ENCODE data around the gene CPNE4. TPM values are rescaled to one million over a fixed set of nuclear protein-coding genes. Genes with fewer than 3 reads are reported as not detected.

CPNE4 gene
- polyA plus RNA-seq, 3 donors, result 0.34 to 0.82 (median 0.62) TPM

DNA sequence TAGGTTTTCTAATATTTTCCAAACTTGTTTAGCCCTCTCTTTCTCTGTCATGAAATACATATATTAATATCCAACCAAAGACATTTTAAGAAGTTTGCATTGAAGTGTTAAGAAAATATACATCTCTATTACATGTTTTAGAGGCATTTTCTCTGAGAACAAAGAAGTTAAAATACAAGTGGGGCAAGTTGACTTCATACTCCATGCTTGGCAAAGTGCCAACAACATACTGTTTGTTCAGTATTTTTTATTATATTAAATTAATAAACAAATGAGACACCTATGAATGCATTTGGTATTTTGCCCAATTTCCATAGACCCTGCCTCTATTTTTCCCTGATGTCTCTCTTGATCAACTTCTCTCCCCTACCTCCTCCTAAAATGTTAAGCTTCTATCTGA lies 299.3 kb downstream of the CPNE4 start:
- DNase-seq, result no peak

DNA sequence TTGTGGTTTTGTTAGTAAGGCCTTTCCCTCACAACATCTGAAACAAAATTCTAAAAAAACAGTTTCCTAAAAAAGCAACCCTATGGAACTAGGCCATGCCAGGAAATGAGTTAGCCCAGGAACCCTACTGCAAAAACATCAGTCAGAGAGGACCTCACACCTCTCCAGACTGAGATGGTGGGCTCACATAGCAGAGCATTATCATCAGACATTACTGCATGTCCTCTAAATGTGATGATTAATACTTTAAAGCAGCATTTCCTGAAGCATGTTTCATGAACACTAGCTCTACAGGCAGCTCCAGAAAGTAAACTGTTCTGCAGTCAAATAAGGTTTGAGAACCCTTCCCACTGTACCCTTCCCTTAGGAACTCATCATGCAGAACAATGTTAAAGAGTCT lies 299.7 kb downstream of the CPNE4 start:
- DNase-seq, result no peak

DNA sequence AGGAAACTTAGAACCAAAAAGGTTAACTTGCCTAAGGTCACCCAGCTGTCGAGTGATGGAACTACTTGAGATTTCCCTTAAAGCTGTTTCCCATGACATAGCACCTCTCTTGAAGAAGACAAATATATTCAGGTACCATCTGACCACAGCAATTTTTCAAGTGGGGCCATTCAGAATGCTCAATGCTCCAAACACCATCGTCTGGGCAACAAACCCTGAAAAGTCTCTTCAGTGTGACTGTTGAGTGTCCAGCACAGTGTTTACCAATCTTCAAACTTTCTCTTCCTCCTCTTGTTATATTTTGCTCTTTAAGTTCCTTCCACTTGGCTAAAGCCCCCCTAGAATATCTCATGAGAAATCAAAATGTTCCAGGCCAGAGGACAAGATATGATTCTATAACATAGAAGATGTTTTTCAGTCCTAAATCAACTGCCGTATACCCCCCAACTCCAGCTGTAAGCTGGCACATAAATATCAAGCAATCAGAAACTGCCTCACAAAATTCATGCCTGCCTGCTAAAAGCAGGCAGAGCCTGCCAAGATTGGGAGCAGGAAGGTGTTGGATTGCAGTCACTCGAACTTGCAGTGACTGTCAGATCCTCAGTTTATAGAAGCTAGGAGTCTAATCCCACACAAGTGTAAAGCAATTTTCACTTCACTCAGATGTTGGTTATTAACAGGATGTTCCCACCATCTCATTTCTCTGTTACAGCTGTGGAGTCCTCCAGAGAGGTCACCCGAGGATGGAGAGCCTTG lies 301.6 kb downstream of the CPNE4 start:
- no peak for DNase-seq

DNA sequence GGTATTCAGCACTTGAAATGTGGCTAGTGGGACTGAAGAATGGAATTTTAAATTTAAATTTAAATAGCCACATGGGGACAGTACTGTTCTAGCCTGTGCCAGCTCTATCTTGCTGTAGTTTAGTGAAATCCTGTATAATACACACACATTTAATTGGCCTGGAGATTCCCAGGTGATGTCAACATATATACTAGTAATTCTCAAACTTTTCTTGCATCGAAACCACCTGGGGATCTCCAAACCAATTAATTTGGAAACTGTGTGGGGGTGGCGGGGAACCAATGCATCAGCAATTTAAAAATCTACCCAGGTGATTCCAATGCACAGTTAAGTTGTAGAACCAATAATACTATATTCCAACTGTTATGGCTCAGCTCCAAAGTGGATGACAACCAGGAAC lies 303.1 kb downstream of the CPNE4 start:
- no peak for DNase-seq

DNA sequence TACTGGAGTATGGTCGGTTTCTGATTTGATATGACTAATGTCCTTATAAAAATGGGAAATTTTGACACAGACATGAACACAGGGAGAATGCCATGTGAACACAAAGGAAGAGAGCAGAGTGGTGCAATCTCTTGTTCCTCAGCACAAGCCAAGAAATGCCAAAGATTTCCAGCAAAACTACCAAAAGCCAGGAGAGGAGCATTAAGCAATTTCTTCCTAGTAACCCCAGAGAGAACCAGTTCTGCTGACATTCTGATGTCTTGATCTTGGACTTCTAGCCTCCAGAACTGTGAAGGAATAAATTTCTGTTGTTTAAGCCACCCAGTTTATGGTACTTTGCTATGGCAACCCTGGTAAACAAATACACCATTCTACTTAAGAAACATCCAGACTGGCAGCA lies 304.2 kb downstream of the CPNE4 start:
- DNase-seq, result no peak

DNA sequence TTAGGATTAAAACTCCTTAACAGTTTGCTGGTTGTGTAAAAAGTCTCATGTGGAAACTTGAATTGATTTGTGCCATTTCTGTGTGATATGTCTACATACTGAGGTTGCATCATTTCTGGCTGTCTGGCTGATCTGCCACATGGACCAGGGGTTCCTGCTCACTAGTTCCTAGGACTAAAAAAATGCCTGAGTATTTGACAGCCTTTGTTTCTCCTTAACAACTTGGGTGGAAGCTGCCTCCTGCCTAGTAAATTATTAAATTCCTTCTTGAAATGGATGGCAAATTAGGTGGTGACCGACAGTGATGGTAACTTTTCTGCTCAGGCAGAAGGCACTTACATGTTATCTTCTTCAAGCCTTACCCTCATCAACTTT lies 305.2 kb downstream of the CPNE4 start:
- no peak for DNase-seq

DNA sequence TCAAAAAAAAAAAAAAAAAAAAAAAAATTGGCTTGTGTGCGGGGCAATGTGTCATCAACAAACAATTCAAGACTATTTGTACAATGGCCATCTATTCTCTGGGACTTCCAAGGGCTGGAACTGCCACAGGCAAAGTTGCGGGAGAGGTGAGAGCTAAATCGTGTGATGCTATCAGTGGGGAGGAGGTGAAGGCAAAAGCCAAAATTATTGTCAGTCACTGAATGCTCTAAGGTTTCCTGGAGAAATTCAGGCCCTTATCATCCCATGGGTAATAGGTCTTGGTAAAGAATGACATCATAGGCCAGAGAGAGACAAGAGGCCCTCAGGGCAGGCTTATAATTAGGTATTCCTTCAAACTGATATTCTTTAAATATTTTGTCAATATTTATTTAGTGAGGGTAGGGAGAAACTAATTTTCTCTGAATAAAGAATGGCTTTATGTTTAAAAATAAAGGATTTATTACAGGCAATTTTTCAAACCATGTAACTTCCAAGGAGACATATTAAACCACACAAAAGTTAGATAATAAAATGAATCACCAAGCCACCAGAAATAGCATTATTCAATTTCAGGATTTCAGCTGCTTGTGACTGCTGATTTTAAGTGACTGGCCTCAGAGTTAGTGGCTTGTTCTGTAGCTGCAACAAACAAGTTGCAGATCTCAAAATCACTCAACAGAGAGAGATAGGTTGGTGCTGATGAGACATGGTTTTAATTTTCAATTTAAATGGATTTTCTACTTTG lies 305.7 kb downstream of the CPNE4 start:
- no peak for DNase-seq

DNA sequence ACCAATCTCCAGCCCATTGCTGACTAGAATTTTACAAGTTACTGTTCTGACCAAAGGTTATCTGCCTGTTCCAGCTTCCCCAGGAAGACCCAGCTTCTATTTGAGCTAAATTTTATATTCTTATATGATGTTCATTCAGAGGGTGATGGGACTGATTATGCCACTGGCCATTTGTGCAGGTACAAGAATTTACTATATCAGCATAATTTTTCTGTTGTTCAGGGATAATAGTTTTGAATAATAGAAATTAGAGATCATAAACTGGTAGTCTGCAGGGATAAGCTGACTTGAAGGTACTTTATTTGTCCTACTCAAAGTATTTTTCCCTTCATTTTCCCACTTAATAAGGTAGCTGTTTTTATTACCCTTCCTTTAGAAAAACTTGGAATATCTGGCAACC lies 309.4 kb downstream of the CPNE4 start:
- DNase-seq, result no peak

DNA sequence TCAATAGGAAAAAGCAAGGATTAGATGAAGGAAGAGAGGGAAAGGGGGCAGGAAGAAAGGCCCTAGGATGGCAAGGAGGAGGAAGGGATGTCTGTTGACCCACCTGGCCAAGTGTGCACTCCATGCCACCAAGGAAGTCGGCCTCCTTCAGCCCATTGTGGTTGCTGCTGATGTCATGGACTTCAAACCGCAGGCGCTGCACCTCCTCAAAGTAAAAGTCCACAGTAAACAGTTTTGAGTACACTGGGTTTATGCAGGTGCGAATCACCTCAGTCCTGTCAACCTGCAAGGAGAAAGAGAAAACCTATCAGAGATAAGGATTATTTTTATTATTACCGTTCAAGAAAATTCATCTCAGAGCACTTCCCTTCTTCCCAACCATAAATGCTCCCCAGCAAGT lies 311.5 kb downstream of the CPNE4 start:
- no peak for DNase-seq

DNA sequence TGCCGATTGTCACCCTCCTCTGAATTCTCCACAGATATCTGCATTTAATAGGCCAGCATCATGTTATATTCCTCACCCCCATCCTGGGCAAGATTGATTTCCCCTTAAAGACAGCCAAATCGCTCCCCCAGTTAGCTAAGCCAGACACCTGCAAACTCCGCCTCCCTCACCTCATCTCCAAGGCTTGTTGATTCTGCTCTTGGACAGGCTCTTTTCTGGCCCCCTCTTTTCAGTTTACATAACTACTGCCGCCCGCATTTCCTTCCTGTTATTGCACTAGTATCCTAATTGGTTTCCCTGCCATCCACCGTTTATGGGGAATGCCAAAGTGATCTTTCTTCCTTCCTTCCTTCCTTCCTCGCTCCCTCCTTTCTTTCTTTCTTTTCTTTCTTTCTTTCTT lies 317.3 kb downstream of the CPNE4 start:
- DNase-seq, result no peak

DNA sequence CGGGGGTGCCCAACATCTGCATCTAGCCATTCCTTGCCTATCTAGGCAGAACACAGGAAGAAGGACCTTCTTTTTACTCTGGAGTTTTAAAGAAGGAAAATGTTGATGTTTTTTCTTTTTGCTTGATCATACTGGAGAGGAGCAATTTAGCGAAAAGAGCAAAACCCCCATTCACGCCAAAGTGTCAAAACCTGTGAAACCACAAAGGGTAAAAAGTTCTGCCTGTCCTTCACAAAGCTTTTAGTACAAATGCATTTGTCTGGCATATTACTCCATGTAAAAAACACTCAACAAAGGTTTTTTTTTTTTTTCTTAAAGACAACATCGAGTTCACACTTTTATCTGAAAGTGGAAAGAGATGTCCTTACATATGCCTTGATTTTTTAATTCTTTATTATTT lies 317.9 kb downstream of the CPNE4 start:
- DNase-seq, result no peak

DNA sequence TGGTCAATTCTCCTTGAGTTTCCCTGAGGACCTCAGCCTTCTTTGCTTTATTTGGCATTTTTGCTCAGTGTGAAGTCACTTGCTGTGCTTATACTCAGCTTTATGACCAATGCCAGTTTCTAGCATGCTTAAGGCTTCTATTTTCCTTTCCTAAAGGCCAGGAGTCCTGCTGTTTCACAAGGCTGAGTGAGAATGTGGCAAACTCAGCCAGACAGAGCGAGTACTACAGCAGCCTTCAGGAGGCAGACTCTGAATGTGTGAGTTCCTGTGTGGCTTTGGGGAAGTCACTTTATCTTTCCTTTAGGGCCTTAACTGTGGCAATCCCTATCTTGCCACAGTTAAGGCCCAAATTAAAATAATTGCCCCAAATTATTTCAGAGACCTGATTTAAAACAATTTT lies 318.8 kb downstream of the CPNE4 start:
- no peak for DNase-seq

DNA sequence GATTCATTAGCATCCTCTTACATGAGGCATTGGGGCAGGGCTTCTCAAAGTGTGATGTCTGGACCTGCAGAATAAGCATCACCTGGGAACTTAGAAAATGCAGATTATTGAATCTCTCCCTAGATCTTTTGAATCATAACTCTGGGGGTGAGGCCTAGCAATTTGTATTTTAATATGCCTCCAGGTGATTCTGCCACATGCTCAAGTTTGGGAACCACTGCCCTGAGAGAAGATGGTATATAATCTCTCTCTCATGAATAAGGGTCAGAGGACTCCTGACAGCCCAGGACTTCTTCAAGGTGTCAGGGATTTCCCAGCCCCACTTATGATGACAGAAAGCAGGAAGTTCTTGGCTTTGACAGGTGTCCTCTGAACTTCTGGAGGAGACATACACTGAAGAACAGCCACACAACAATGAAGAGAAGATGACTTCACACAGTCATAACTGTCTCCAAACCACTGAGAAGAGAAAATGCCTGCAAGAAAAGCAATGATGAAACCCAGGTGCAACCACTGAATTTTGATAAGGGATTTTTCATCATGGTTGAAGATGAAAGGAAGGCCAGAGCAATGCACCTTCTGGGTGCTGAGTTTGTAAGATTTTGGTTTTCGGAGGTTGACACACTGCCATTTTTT lies 320.1 kb downstream of the CPNE4 start:
- no peak for DNase-seq

DNA sequence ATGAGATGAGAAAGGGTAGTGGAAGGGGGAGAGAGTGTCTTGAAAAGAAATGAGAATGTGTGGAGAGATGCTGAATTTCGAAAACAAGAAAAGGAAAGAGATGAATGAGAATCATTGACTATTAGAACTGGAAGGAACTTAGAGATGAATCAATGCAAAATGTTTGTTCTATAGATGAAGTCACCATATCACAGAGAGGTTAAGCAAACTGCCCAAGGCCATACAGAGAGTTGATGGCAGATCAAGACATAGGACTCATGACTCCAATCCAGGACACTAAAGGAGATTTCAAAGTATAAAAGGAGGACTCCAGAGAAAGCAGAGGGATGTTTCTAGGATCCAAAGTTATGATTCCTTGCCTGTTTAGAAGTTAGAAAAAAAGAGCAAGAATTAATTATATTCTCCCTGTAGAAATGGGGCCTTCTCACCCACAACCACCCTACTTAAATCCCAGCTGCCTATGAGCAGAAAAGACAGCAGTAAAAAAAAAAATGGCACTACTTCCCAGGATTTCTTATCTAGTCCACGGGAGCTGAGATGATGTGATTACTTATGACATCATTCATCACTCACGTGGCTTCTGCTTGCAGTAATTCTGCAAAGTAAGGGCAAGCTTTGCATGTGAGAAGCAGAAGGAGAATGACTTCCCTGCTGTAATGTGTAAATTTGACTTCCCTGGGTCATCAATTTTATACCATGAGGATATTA lies 321.2 kb downstream of the CPNE4 start:
- no peak for DNase-seq

DNA sequence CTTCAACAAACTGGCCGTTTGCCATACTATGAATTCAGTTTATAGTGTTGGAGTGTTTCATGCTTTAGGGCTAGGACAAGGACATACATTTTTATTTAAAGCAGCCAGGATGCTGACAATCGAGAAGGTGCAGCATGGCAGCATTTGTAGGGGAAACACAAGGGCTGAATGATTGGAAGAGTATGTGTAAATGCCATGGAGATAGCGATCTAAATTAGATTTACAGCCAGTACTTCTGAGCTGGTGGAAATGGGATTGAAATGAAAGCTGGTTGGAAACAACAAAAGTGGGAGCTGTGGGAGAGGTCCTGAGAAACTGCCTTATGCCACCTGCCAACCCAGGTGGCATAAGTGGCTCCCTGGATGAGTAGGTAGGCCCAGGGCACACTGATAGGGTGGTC lies 322.2 kb downstream of the CPNE4 start:
- DNase-seq, result no peak

DNA sequence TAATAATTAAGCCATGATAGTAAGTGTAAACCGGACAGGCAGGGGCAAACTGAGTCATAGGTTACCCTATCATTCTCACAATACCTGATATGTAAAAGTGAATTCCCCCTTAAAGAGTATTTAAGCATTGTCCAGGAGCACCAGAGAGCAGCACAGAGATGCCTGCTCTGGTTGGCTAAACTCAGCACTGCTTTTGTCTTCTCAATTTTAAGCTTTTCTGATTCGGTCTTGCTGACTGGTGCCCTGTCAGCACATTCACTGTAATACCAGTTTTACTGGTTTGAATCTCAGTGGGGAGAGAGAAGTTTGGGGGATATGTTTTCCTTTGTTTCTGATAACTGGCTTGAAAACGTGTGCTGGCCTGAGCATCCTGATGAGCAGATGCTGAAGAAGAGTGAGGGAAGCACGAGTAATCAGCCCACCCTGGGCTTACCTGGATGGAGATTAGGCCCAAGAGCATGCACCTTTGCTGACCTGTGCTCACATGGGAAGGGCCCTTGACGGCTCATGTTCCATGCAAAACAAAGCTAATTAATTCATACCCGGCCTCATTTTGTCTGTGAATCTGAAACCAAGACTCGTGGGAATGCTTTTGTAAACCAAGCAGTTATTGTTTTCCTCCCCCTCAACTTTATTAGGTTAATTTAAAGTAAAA lies 323.6 kb downstream of the CPNE4 start:
- no peak for DNase-seq

DNA sequence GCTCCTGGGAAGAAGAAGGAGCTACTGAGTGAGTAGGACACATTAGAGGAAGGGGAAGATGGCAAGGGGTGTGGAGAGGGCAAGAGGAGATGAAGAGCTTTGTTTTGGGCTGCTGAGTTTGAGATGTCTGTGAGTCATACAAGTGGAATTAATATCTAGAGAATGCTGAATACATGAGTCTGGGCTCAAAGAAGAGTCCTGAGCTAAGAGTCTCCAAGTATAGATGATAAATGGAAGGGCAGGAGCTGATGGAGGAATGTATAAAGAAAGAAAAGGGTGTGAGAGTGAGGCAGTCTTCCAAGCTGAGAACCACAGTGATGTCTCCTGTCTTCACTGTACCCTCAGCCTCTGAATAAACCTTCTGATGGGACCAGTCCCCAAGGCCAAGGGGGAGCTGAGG lies 326.6 kb downstream of the CPNE4 start:
- DNase-seq, result no peak

DNA sequence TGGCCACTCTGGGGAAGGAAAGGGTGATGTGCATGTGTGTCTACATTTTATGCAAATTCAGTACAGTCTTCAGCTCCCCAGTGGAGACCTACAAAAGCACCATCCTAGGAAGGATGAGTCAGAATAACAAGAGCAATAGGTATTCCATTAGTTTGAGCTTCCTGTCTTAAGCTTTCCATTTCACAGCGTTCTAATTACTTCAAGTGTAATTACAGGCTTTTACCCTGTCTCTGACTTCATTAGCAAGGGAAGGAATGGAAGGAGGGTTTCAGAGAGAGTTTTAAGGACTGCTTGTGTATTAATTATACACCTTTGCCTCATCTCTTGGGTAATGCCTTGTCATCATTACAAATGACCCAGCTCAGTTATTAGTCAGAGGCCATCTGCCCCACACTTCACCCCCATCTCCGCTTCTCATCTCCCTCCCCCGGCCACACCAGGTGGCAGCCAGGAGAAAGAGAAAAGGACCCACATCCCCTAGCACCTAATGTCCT lies 329.2 kb downstream of the CPNE4 start:
- no peak for DNase-seq

DNA sequence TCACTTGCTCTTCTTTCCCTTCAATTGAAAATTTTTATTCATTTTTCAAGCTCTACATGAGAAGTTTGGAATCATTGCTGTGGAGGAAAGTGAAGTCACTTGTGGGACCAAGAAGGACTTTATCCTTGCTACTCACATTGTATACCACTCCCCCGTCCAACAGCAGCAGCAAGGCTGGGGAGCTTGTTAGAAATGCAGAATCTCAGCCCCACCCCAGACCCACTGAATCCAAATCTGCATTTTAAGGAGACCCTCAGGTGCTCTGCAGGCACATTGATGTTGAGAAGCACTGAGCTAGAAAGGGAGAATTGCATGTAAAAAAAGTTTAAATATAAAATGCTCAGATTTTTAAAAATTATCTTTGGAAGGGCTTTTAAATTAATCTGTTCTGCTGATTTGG lies 329.7 kb downstream of the CPNE4 start:
- DNase-seq, result no peak

DNA sequence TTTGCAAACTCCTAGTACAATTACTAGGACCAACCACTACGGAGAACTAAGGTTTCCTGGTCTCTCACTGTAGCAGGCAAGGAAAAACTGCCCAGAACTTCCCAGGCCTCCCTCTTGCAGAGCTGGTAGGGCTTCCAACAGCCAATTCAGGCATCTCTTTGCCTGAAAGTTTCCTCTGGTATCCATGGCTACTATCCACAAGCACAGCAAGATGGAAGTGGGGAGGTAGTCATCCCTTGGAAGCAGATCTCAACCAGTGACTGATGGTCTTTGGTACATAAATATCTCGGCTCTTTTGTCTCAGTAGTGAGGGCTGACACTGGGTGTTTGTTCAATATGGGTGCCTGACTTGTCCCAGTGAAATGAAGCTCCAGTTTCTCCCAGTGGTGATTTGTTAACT lies 330.7 kb downstream of the CPNE4 start:
- no peak for DNase-seq

DNA sequence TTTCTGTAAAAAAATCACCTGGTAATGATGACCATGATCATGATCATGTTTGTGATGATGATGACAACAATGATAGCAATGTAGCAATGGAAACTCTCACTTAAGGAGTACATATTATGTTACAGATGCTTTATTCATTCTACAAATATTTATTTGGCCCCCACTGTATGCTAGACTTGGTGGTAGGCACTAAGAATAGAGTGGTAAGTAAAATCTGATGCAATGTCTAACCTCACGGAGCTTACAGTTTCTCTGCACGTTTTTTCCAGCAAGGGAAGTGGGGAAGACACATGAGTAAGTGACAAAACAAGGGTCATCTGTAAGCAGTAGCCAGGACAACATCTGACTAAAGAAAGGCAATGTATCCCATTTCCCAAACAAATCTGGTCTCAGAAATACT lies 332.7 kb downstream of the CPNE4 start:
- DNase-seq, result no peak

Data from renal pelvis (tissue), 4 donors.